ENCODE data around the gene FRMPD2.
"Not testable (repeated sequence)": the region's sequence is repeated elsewhere in the genome, so short reads cannot be mapped to it uniquely, and the experiment has no call there.

- not testable (repeated sequence) for TF ChIP-seq CTCF (IDR thresholded peaks at IDR 0.05); POLR2A (IDR thresholded peaks at IDR 0.05); EP300 (IDR thresholded peaks at IDR 0.05; ENCODE audit: low read depth); POLR2AphosphoS5 (IDR thresholded peaks at IDR 0.05)
These were observed 148.9 kb downstream of the FRMPD2 start for GRCh38 chr10:48125631-48126030.

Data from transverse colon (tissue), 4 donors.